GM12891 (cell line): Measurements from ENCODE around the gene CMC1.

ENCODE experiments used
- POLR2A ChIP-seq: IDR thresholded peaks from 2 replicates; pipeline ENCODE4 v1.6.1; 2011; ENCODE audit warnings: low read depth, low read length, control low read depth
- POLR2AphosphoS5 ChIP-seq: IDR thresholded peaks from 2 replicates; pipeline ENCODE4 v1.6.1; 2011; ENCODE audit warnings: low read depth, low read length, control low read depth
- POU2F2 ChIP-seq: IDR thresholded peaks from 2 replicates; pipeline ENCODE4 v1.6.1; 2011; ENCODE audit warnings: low read depth, mild to moderate bottlenecking, control low read depth, low read length, moderate library complexity
- TAF1 ChIP-seq: IDR thresholded peaks from 2 replicates; pipeline ENCODE4 v1.6.1; 2011; ENCODE audit warnings: low read depth, low read length, control low read depth

DNA sequence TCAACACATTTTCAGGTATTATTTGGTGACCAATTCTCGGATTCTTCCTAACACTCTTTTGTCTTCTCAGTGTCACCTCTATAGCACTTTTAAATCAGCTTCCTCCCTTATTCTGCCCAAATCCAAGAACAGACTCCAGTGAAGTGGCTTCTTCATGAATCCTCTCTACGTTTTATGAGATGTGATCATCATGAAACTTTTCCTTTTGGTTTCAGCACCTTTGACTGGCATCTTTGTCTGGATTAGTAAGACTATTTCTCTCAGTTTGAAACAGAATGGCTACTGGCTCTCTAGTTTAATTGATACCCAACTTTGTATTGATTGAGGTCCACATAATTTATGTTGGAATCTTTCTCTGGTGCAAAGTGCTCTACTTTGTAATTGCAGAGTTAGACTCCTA, 45.6 kb downstream of the CMC1 start:
- TF ChIP-seq POLR2A, result no peak
- no peak for TF ChIP-seq TAF1
- no peak for TF ChIP-seq POLR2AphosphoS5
- TF ChIP-seq POU2F2, result no peak
